Cardiac fibroblast (primary cell): ENCODE measurements around the gene DIABLO.
"Not testable (repeated sequence)": the region's sequence is repeated elsewhere in the genome, so short reads cannot be mapped to it uniquely, and the experiment has no call there.

ENCODE experiments used
- DNase-seq, 2 donors: peaks; one replicate each; pipeline versions ENCODE4 v3.0.0 to v3.0.0-alpha.2; 2010; ENCODE audit warnings: low read depth in 2 of 2
- H3K4me3 ChIP-seq, 2 donors: replicated peaks in 1 of 2; 1 replicate in 1 of 2; 2 replicates in 1 of 2; pipeline ENCODE4 v1.5.1; 2011; ENCODE audit warnings: low read depth in 2 of 2, low read length in 2 of 2, mild to moderate bottlenecking in 2 of 2, moderate library complexity in 1 of 2
- TF ChIP-seq, protein P1 (sequence below): IDR thresholded peaks from one replicate; pipeline ENCODE4 v1.5.1; 2011; ENCODE audit warnings: low read depth, mild to moderate bottlenecking, low read length, inconsistent platforms

DIABLO gene

DNA sequence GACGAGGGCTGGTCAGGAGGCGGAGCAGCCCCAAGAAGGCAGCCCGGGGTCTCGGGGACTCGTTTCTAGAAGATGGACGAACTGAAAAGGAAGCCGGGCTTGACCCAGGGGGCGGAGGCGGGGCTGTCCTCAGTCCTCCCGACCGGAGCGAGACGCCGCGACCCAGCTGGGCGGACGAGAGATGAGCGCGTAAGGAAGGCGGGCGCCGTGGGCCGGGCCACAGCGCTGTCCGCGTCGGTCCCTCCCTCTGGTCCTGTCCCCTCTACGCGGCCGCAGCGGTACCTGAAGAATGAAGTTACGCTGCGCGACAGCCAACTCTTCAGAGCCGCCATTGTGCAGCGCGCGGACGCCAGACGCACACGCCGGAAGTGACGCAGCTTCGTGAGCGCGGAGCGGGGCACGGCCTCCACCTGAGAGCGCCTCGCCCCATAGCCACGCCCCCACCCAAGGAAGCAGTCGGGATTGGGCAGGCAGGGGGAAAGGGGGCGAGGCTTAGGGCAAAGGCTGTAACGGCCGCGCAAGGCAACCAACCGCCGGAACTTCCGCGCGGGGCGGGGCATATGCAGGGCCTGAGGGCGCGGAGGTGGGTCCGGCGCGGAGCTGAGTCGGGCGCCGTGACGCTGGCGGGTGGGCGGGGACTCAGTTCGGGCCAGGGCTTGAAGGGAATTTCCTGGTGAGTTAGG lies at the start of gene DIABLO:
Gene DIABLO (minus strand): TSS at position 370 of the 683 bp plus-strand sequence. CDS start 38 bp downstream, at position 332.
- peak; percentile 99 to 100 for DNase-seq
- TF ChIP-seq, protein P1, sequence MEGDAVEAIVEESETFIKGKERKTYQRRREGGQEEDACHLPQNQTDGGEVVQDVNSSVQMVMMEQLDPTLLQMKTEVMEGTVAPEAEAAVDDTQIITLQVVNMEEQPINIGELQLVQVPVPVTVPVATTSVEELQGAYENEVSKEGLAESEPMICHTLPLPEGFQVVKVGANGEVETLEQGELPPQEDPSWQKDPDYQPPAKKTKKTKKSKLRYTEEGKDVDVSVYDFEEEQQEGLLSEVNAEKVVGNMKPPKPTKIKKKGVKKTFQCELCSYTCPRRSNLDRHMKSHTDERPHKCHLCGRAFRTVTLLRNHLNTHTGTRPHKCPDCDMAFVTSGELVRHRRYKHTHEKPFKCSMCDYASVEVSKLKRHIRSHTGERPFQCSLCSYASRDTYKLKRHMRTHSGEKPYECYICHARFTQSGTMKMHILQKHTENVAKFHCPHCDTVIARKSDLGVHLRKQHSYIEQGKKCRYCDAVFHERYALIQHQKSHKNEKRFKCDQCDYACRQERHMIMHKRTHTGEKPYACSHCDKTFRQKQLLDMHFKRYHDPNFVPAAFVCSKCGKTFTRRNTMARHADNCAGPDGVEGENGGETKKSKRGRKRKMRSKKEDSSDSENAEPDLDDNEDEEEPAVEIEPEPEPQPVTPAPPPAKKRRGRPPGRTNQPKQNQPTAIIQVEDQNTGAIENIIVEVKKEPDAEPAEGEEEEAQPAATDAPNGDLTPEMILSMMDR, result no peak
- peak within 1 kb of the TSS; percentile 94 to 96 for H3K4me3 ChIP-seq

DNA sequence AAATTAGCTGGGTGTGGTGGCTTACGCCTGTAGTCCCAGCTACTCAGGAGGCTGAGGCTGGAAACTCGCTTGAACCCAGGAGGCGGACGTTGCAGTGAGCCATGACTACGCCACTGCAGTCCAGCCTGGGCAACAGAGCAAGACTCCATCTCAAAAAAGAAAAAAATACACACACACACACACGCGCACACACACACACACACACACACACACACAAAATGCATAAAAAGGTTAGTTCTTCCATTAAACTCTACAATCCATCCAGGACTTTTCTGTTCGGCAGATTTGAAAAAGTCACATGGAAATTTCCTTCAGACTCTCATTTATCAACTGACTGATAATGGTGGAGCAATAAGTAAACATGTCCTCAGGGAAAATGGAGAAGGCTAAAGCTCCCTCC lies 49.6 kb upstream of the DIABLO start:
- TF ChIP-seq, protein P1, result no peak
- no peak overlapping the region for H3K4me3 ChIP-seq
- DNase-seq, result no peak

DNA sequence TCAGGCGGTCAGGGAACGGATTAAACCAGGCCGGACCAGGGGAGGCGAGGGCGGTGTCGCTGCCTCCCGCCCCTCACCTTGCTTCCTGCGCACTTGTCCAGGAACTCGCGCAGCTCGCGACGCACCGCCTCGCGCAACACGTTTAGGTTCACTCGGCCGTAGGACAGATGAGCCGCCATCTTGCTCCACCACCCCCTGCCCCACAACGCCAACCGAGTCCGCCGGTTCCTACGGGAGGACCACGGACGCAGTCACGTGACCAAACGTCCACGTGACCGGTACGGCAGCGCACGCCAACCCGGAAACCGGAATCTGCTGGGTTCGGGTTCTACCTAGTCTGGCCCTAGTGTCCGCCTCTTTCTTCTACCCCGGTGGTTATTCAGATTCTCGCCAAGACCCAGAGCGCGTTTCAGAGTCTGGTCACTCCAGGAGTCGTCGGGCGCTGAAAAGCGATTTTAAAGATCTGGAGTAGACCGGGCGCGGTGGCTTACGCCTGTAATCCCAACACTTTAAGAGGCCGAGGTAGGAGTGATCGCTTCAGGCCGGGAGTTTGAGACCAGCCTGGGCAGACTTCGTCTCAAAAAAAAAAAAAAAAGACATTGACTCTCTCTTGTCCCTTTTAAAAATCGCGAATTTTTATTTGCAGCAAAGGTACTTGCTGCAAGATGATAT lies 40.5 kb upstream of the DIABLO start, which contains the start of gene VPS33A:
Gene VPS33A (minus strand): TSS at position 265 of the 672 bp plus-strand sequence. CDS start 86 bp downstream, at position 179.
- peak; percentile 98 to 99 for DNase-seq
- peak within 1 kb of the TSS; percentile 95 to 97 for H3K4me3 ChIP-seq
- TF ChIP-seq, protein P1, result no peak

DNA sequence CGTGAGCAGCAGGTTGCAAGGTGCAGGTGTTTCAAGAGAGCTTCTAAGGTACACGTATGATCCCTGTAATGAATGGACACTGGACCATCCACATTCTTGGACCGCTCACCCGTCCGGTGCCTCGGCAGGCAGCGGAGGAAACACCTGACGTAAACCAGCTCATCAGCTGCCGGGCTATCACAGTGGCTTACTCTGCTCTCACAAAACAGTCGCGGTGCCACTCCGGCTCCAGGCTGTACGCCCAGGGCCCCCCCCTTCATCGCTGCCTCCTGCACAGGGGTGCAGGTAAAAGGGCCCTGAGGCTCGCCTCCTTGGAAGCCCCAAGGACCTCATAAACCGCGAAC lies 40.0 kb upstream of the DIABLO start:
- peak overlapping the region; percentile 95 to 97 for H3K4me3 ChIP-seq
- TF ChIP-seq, protein P1, result no peak
- no peak for DNase-seq

DNA sequence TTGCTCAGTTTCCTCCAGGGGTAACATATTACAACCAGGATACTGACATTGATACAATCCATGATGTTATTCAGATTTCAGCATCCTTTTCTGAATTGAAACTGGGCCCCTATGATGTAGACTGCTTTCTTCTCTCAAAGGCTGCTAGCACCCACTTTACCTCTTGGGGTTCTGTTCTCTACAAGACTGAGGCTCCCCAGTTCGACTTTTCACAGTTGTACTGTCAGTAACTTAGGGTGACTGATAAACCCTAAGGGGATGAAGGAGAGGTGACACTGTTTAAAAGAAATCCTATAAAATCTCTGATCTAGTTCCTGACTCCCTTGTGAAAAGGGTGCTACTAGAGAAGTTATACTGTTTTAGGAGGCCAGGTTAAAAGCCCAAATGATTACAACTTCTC lies 39.6 kb upstream of the DIABLO start:
- peak overlapping the region; percentile 95 to 97 for H3K4me3 ChIP-seq
- TF ChIP-seq, protein P1, result no peak
- no peak for DNase-seq

DNA sequence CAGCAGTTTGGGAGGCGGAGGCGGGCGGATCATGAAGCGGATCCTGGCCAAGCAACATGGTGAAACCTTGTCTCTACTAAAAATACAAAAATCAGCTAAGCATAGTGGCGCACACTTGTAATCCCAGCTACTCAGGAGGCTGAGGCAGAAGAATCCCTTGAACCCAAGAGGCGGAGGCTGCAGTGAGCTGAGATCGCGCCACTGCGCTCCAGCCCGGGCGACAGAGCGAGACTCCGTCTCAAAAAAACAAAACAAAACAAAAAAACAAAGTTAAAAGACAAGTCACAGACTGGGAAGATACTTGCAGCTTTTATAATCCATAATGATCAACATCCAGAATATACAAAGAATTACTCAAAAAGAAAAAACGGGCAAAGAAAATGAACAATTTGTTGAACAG lies 34.9 kb upstream of the DIABLO start:
- not testable (repeated sequence) for H3K4me3 ChIP-seq, DNase-seq

DNA sequence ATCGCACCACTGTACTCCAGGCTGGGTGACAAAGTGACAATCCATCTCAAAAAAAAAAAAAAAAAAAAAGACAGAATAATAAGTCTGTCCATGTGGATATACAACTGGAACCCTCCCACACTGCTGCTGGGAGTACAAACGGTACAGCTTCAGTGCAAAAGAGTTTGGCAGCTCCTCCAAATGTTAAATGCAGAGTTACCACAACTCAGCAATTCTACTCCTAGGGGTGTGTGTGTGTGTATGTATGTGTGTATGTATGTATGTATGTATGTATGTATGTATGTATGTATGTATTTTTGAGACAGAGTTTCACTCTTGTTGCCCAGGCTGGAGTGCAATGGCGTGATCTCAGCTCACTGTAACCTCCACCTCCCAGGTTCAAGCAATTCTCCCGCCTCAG lies 33.1 kb upstream of the DIABLO start:
- H3K4me3 ChIP-seq, DNase-seq: not testable (repeated sequence)

DNA sequence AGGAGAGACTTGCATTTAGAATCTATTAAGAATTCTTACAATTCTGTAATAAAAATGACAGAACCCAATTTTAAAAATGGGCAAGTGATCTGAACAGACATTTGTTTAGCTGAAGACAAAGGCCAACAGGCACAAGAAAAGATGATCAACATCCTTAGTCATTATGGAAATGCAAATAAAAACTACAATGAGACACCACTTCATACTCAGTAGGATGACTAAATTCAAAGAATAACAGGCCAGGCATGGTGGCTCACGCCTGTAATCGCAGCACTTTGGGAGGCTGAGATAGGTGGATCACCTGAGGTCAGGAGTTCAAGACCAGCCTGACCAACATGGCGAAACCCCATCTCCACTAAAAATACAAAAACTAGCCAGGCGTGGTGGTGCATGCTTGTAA lies 32.6 kb upstream of the DIABLO start:
- H3K4me3 ChIP-seq, DNase-seq: not testable (repeated sequence)
